NCI-H1694 (cell line): ENCODE data around the gene AFP.
"Not testable (repeated sequence)": the region's sequence is repeated elsewhere in the genome, so short reads cannot be mapped to it uniquely, and the experiment has no call there.

Experiments used
- DNase-seq: peaks from one replicate; lab custom pipeline; 2025; lab: John Stamatoyannopoulos, UW

Gene AFP

DNA sequence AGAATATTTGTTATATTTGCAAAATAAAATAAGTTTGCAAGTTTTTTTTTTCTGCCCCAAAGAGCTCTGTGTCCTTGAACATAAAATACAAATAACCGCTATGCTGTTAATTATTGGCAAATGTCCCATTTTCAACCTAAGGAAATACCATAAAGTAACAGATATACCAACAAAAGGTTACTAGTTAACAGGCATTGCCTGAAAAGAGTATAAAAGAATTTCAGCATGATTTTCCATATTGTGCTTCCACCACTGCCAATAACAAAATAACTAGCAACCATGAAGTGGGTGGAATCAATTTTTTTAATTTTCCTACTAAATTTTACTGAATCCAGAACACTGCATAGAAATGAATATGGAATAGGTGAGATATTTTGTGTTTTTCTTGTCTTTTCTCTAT lies at the start of gene AFP:
TSS of gene AFP (plus strand) at position 238 of the 400 bp plus-strand sequence. CDS start at position 280, 42 bp downstream.
- DNase-seq: no peak

DNA sequence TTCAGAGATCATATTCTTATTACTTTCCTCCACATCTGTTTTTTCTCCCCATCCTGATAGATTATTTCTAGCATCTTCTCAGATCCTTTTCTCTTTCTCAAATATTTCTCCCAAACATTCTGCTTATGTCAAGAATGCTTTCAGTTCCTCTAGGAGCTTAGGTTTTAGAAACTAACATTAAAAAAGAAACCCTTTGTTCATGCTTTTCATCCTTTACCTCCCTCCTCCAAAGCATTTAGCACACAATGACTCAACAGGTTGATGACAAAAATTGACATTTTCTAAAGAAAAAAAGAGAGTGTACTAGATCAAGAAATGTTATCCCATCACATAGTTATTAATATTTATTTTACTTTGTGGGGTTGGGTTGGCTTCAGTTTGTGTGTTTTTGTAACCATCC lies 48.5 kb upstream of the AFP start:
- no peak for DNase-seq

DNA sequence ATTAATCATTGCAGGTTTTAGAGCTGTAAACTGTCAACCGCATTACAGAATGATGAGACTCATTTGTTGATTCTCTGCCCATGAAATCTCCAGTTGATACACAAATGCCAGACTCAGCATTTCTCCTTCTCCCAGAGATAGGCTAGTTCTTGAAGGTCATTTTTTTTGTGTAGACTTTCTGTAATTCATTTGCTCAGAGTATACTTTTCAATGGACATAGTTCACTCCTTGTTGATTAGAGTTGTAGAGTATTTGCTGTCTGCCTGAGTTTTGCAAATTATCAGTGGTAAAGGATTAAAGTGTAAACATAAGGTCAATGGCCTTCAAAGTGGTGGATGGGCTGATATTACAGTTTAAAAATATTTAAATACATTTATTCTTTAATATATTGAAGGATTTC lies 47.1 kb upstream of the AFP start:
- DNase-seq: no peak

DNA sequence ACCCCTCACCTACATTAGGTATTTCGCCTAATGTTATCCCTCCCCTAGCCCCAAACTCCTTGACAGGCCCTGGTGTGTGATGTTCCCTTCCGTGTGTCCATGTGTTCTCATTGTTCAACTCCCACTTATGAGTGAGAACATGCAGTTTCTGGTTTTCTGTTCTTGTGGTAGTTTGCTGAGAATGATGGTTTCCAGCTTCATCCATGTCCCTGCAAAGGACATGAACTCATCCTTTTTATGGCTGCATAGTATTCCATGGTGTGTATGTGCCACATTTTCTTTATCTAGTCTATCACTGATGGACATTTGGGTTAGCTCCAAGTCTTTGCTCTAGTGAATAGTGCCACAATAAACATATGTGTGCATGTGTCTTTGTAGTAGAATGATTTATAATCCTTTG lies 46.4 kb upstream of the AFP start:
- not testable (repeated sequence) for DNase-seq

DNA sequence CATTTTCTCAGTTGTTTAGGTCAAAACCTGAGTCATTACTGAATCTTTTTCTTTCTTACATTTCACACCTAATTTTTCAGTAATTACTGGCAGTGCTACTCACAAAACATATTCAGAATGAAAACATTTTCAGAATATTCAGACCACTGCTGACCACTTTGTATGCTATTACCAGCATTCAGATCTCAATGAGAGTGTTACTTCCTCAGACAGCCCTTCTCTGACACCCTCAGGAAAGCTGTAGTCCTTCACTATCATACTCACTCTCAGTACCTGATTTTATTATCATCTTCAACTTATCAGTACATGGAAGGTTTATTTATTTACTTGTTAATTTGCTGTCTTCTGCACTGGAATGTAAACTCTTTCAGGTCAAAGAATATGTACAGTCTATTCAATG lies 44.2 kb upstream of the AFP start:
- DNase-seq: no peak

DNA sequence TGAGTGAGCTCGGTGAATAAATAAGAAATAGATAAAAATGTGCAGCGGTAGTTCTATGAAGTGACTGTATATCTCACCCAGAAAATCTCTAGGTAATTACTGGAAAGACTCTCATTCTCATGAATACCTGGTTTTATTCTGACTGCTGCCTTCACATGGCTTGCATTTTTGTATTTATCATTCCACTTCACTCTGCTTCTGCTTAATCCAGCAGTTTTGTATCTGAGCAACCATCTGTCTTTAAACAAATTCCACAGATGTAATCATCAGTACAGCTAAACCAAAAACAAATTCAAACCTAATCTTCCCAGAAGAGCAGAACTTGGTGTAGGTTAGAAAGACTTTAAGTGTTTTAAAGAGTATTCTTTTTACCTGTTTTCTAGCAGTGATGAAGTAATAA lies 43.1 kb upstream of the AFP start:
- no peak for DNase-seq

DNA sequence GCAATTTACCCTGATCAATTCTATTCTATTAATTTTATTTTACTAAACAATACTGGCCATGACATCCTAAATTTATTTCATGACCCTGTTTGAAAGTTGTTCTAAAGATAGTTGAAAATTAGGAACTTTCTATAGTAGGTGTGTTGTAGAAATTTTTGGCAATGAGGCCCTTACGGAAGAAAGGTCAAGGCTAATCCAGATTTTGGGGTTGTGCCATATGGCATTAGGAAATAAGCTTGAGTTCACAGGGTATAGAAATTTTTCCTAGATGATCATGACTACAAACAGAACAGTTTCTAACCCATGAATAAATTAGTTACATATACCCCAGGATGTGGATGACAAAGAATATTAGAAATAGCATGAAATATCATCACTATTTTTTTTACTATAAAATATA lies 39.7 kb upstream of the AFP start:
- DNase-seq: no peak

DNA sequence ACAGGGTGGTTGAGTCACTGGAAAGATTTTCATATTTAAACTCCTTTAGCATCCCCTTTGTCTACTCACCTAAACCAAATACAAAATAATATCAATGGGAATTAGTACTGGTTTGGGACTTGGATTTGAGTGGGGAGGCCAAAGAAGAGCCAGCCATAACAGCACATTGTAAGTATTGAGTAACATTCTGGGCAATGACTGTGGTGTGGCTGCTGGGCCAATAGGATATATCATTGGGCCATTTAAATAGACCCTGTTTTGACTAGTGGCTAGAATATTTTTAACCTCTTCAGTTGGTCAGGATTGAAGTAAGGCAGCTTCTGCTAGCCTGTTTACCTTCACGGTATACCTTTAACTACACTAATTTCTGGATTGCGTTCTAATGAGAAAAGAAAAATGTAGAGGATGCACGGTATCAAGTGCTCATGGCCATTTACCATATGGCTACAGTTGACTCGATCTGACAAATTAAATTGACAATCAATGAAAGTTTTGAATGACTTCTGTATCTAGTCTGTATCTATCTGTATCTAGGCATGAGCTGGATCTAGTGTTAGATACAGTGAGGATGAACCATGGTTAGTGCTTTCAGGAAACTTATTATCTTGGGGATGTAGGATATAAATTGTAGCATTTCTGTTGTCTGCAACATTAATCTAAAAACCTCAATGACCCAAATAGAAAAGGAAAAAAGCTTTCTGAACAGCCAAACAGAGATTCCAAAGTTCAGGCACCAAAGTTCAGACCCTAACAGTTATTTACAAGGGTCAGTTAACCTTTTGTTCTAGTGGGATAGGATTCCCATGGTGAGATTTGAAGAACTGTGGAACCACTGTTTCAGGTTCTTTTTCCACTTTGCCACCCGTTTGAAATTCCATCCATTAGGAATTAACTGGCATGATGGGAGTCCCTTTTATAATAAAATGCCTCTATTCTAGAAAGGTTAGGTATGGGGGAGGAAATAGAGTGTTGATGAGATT lies 38.7 kb upstream of the AFP start:
- DNase-seq: no peak

DNA sequence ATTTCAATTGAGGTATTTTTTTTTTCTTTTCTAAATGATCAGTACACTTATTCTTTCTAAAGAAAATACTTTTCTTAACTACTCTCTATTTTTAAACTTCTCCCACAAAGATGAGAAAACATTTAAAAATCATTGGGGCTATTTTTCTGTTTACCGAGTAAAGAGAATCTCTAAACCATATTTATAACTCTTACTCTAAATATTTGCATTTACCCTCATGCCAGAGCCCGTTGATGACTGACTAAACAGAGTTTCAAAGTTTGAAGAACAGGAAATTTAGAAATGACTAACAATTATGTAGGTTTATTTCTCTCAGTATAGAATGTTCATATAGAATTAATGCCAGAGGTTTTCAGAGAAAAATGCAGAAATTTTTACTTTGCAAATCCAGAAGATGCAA lies 34.6 kb upstream of the AFP start:
- no peak for DNase-seq

DNA sequence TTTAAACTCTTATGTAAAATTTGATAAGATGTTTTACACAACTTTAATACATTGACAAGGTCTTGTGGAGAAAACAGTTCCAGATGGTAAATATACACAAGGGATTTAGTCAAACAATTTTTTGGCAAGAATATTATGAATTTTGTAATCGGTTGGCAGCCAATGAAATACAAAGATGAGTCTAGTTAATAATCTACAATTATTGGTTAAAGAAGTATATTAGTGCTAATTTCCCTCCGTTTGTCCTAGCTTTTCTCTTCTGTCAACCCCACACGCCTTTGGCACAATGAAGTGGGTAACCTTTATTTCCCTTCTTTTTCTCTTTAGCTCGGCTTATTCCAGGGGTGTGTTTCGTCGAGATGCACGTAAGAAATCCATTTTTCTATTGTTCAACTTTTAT lies 32.0 kb upstream of the AFP start, which contains the start of gene ALB:
TSS of gene ALB (plus strand) at position 246 of the 400 bp plus-strand sequence. CDS start at position 287, 41 bp downstream.
- DNase-seq: no peak

DNA sequence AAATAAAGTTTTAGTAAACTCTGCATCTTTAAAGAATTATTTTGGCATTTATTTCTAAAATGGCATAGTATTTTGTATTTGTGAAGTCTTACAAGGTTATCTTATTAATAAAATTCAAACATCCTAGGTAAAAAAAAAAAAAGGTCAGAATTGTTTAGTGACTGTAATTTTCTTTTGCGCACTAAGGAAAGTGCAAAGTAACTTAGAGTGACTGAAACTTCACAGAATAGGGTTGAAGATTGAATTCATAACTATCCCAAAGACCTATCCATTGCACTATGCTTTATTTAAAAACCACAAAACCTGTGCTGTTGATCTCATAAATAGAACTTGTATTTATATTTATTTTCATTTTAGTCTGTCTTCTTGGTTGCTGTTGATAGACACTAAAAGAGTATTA lies 31.6 kb upstream of the AFP start:
- DNase-seq: no peak

DNA sequence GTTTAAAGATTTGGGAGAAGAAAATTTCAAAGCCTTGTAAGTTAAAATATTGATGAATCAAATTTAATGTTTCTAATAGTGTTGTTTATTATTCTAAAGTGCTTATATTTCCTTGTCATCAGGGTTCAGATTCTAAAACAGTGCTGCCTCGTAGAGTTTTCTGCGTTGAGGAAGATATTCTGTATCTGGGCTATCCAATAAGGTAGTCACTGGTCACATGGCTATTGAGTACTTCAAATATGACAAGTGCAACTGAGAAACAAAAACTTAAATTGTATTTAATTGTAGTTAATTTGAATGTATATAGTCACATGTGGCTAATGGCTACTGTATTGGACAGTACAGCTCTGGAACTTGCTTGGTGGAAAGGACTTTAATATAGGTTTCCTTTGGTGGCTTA lies 30.9 kb upstream of the AFP start:
- no peak for DNase-seq

DNA sequence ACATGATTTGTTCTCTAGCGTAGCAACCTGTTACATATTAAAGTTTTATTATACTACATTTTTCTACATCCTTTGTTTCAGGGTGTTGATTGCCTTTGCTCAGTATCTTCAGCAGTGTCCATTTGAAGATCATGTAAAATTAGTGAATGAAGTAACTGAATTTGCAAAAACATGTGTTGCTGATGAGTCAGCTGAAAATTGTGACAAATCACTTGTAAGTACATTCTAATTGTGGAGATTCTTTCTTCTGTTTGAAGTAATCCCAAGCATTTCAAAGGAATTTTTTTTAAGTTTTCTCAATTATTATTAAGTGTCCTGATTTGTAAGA lies 29.5 kb upstream of the AFP start:
- no peak for DNase-seq

DNA sequence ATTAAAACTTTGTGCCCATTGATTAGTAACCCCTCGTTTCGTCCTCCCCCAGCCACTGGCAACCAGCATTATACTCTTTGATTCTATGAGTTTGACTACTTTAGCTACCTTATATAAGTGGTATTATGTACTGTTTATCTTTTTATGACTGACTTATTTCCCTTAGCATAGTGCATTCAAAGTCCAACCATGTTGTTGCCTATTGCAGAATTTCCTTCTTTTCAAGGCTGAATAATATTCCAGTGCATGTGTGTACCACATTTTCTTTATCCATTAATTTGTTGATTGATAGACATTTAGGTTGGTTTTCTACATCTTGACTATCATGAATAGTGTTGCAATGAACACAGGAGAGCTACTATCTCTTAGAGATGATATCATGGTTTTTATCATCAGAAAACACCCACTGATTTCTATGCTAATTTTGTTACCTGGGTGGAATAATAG lies 28.8 kb upstream of the AFP start:
- no peak for DNase-seq

DNA sequence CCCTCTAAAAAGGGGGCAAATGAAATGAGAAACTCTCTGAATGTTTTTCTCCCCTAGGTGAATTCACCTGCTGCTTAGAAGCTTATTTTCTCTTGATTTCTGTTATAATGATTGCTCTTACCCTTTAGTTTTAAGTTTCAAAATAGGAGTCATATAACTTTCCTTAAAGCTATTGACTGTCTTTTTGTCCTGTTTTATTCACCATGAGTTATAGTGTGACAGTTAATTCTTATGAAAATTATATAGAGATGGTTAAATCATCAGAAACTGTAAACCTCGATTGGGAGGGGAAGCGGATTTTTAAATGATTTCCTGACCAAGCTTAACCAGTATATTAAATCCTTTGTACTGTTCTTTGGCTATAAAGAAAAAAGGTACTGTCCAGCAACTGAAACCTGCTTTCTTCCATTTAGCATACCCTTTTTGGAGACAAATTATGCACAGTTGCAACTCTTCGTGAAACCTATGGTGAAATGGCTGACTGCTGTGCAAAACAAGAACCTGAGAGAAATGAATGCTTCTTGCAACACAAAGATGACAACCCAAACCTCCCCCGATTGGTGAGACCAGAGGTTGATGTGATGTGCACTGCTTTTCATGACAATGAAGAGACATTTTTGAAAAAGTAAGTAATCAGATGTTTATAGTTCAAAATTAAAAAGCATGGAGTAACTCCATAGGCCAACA lies 27.7 kb upstream of the AFP start:
- DNase-seq: no peak

DNA sequence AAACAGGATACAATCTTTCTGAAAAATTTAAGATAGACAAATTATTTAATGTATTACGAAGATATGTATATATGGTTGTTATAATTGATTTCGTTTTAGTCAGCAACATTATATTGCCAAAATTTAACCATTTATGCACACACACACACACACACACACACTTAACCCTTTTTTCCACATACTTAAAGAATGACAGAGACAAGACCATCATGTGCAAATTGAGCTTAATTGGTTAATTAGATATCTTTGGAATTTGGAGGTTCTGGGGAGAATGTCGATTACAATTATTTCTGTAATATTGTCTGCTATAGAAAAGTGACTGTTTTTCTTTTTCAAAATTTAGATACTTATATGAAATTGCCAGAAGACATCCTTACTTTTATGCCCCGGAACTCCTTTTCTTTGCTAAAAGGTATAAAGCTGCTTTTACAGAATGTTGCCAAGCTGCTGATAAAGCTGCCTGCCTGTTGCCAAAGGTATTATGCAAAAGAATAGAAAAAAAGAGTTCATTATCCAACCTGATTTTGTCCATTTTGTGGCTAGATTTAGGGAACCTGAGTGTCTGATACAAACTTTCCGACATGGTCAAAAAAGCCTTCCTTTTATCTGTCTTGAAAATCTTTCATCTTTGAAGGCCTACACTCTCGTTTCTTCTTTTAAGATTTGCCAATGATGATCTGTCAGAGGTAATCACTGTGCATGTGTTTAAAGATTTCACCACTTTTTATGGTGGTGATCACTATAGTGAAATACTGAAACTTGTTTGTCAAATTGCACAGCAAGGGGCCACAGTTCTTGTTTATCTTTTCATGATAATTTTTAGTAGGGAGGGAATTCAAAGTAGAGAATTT lies 26.8 kb upstream of the AFP start:
- DNase-seq: no peak

DNA sequence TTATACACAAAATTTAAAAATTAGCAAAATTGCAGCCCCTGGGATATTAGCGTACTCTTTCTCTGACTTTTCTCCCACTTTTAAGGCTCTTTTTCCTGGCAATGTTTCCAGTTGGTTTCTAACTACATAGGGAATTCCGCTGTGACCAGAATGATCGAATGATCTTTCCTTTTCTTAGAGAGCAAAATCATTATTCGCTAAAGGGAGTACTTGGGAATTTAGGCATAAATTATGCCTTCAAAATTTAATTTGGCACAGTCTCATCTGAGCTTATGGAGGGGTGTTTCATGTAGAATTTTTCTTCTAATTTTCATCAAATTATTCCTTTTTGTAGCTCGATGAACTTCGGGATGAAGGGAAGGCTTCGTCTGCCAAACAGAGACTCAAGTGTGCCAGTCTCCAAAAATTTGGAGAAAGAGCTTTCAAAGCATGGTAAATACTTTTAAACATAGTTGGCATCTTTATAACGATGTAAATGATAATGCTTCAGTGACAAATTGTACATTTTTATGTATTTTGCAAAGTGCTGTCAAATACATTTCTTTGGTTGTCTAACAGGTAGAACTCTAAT lies 26.0 kb upstream of the AFP start:
- no peak for DNase-seq

DNA sequence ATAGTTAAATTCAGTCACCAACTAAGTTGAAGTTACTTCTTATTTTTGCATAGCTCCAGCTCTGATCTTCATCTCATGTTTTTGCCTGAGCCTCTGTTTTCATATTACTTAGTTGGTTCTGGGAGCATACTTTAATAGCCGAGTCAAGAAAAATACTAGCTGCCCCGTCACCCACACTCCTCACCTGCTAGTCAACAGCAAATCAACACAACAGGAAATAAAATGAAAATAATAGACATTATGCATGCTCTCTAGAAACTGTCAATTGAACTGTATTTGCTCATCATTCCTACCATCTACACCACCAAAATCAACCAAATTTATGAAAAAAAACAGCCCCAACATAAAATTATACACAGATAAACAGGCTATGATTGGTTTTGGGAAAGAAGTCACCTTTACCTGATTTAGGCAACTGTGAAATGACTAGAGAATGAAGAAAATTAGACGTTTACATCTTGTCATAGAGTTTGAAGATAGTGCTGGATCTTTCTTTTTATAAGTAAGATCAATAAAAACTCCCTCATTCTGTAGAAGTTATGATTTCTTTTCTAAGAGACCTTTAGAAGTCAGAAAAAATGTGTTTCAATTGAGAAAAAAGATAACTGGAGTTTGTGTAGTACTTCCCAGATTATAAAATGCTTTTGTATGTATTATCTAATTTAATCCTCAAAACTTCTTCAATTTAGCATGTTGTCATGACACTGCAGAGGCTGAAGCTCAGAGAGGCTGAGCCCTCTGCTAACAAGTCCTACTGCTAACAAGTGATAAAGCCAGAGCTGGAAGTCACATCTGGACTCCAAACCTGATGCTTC lies 24.9 kb upstream of the AFP start:
- DNase-seq: no peak

DNA sequence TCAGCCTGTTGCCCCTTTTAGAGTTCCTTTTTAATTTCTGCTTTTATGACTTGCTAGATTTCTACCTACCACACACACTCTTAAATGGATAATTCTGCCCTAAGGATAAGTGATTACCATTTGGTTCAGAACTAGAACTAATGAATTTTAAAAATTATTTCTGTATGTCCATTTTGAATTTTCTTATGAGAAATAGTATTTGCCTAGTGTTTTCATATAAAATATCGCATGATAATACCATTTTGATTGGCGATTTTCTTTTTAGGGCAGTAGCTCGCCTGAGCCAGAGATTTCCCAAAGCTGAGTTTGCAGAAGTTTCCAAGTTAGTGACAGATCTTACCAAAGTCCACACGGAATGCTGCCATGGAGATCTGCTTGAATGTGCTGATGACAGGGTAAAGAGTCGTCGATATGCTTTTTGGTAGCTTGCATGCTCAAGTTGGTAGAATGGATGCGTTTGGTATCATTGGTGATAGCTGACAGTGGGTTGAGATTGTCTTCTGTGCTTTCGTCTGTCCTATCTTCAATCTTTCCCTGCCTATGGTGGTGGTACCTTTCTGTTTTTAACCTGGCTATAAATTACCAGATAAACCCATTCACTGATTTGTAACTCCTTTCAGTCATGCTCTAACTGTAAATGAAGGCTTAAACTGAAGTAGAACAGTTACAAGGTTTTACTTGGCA lies 24.1 kb upstream of the AFP start:
- no peak for DNase-seq

DNA sequence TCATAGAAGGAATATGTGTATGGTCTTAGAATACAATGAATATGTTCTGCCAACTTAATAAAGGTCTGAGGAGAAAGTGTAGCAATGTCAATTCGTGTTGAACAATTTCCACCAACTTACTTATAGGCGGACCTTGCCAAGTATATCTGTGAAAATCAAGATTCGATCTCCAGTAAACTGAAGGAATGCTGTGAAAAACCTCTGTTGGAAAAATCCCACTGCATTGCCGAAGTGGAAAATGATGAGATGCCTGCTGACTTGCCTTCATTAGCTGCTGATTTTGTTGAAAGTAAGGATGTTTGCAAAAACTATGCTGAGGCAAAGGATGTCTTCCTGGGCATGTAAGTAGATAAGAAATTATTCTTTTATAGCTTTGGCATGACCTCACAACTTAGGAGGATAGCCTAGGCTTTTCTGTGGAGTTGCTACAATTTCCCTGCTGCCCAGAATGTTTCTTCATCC lies 22.7 kb upstream of the AFP start:
- no peak for DNase-seq

DNA sequence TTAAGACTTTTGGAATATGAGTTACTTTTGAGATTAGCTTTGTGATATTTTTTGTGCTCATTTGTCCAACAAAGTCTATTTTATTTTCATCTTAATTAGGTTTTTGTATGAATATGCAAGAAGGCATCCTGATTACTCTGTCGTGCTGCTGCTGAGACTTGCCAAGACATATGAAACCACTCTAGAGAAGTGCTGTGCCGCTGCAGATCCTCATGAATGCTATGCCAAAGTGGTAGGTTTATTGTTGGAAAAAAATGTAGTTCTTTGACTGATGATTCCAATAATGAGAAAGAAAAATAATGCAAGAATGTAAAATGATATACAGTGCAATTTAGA lies 21.1 kb upstream of the AFP start:
- no peak for DNase-seq
